GM21576 (cell line): ENCODE results near the gene RIMS1.
A peak's percentile ranks its signal among the peaks of the same experiment; 100 is the strongest.

ENCODE experiments used
- ATAC-seq: cut with Tn5 transposase; IDR thresholded peaks from one replicate; pipeline ENCODE4 v1.9.1; 2021; ENCODE audit warnings: mild to moderate bottlenecking, moderate library complexity; ENCODE audit not compliant: unreplicated experiment

The RIMS1 gene, protein sequence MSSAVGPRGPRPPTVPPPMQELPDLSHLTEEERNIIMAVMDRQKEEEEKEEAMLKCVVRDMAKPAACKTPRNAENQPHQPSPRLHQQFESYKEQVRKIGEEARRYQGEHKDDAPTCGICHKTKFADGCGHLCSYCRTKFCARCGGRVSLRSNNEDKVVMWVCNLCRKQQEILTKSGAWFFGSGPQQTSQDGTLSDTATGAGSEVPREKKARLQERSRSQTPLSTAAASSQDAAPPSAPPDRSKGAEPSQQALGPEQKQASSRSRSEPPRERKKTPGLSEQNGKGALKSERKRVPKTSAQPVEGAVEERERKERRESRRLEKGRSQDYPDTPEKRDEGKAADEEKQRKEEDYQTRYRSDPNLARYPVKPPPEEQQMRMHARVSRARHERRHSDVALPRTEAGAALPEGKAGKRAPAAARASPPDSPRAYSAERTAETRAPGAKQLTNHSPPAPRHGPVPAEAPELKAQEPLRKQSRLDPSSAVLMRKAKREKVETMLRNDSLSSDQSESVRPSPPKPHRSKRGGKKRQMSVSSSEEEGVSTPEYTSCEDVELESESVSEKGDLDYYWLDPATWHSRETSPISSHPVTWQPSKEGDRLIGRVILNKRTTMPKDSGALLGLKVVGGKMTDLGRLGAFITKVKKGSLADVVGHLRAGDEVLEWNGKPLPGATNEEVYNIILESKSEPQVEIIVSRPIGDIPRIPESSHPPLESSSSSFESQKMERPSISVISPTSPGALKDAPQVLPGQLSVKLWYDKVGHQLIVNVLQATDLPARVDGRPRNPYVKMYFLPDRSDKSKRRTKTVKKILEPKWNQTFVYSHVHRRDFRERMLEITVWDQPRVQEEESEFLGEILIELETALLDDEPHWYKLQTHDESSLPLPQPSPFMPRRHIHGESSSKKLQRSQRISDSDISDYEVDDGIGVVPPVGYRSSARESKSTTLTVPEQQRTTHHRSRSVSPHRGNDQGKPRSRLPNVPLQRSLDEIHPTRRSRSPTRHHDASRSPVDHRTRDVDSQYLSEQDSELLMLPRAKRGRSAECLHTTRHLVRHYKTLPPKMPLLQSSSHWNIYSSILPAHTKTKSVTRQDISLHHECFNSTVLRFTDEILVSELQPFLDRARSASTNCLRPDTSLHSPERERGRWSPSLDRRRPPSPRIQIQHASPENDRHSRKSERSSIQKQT (N-terminal part only)

DNA sequence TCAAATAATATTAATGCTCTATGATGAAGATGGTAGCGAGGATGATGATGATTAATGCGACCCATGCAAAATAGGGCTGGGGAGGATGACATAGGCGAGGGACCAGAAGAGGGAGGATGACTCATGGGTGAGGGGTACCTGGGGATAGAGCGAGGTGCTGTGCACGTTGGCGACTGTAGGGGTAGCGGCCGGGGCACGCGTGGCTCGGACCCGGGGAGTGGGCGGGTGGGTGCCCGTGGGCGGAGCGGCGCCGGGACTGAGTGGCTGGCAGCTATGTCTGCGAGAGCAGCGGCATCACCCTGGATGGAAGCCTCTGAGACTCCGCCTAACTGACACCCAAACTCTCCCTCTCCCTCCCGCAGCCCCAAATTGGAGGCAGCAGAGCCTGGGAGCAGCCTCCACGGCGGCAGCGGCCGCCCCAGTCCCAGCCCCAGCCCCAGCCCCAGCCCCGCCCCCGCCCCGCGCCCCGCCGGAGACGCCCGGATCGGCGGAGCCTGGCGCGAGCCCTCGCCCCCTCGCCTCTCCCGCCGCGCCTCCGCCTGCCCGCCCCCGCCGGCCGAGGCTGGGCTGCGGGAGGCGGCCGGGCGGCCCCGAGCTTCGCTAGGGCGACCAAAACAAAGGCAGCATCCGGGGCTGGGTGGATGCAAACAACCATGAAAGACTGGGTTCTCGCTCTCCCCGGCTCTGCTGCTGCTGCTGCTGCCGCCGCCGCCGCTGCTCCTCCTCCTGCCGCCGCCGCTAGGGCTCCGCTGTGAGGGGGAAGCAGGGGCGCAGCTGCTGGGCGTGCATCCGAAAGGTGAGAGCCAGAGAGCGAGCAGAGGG, at the start of gene RIMS1:
TSS of gene RIMS1 (plus strand) at position 367 of the 822 bp plus-strand sequence. CDS start 474 bp downstream, outside the sequence.
- peak; percentile 76 for ATAC-seq

DNA sequence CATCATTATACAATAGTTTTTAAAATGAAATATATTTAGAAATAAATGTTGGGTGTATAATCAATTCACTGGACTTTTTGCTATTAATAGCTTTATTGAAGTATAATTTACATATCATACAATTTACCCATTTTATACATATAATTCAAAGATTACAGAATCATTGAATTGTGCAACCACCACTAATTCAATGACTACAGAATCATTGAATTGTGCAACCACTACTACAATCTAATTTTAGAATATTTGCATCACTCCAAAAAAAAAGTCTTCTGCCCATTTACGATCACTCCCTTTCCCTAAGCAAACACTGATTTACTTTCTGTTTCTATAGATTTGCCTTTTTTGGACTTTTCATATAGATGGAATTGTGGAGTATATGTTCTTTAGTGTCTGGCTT, 35.1 kb upstream of the RIMS1 start:
- no peak for ATAC-seq

DNA sequence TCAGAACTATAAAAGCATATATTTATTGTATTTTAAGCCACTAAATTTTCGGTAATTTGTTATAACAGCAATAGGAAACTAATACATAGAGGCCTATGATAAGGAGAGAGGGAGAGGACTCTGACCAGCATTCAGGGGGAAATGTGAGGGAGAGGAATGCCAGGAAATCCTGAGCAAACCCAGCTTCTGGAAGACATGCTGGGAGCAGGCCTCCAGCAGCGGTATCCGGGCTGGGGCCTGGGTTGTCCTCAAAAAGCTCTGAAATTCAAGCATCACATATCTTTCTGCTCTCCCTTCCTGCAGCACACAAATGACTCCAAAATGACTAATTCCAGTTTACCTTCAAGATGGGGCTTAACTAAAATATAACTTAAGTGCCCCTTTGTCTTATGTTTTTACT, 33.4 kb upstream of the RIMS1 start:
- ATAC-seq, result no peak

DNA sequence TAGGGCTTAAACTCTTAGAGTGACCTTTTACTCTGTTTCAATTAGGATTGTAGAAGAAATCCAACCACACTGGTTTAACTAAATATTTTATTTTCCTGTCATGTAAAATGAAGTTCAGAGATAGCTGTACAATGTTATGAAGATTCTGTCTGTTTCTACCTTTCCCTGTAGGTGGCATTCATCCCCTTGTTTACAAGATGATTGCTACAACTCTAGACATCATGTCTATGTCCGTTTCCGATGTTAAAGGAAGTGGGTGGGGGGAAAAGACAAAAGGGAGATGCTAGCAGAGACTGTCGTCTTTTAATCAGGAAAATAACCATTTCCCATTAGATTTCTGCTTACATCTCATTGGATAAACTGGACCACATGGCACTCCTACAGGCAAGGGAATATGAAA, 30.9 kb upstream of the RIMS1 start:
- ATAC-seq, result no peak

DNA sequence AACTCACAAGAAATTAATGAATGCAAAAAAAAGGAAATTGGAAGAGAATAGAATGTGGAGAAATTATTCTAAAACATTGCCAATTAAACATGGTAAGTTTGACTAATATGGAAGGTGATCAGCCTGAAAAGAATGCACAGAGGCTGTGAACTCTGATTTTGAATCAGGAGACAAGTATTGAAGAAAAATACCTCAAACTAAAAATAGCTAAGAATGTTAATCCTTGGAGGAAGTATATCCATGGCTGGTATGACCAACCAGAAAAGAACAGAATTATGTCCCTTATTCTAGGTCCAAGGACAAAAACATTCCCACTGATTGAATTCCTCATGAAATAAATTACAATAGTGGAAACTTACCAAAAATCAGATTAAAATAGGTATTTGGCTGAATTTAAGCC, 7.3 kb upstream of the RIMS1 start:
- no peak for ATAC-seq

DNA sequence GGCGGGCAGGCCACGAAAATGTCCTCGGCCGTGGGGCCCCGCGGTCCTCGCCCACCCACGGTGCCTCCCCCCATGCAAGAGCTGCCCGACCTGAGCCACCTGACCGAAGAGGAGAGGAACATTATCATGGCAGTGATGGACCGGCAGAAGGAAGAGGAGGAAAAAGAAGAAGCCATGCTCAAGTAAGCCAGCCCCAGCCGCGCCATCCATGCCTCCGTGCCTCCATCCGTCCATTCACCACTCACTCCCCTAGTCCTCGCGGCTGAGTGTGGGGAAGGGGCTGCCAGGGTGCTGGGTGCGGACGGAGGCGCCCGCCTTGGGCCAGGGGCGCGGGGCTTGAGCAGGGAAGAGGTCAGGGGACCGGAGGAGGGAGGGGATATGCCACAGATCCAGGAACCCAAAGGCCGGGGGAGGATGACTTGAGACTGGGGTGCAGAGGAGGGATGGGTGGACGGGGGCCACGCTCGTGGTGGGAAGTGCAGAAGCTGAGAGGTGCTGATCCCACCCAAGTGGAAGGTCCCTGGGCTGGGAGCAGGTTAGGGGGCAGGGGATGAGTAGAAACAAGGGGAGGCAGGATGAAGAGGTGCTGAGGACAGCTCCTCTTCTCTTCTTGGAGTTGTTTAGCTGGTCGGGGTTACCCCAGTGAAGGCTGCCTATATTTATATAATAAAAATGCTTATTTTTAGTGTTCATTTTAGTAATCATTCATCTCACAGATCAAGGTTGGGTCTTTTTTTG, 825 bp downstream of the RIMS1 start:
- no peak for ATAC-seq

DNA sequence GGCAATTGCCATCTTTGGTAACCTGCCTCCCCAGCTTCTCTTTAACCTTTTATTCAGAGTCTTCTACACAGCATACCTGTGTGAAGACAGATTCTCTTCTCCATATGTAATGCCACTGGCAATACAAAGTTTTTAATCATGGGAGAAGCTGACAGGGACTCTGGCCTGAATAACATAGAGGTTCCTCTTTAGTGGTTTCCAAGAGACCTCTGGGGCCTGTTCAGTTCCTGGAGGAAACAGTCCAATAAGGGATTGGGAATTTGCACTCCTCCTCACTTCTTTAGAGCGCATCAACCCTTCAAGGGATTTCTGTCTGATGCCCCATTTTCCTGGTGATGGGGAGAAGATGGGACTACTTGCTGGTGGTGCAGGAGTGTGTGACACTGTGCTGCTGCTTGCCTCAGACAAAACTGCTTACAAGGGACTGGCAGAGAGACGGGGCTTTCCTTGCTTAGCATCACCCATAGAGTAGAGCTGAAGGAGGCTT, 1.4 kb downstream of the RIMS1 start:
- no peak for ATAC-seq

DNA sequence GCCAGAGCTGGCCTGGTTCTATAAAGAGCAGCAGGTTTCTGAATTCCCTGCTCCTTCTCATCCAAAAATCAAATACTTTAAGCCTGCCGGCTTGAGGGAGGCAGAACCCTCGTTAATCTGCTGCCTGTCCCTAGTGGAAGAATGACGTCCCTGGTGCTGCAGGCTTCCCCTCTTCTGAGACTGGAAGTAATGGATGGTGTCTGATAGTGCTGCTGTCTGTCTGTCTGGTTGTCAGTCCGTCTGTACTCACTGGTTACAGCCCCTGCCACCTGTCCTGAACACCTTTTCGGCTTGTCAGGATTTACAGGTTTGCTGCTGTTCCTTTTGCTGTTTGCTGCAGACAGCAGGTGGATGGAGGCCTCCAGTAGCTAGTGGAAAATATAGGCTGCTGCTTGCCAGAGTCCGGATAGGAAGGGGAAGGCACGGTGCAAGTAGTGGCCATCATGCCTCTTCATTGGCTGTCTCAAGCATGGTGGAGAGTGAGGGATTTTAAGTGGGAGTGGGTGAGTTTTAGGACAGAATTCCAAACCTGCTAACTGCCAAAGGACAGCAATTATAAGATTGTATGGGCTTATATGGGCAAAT, 2.5 kb downstream of the RIMS1 start:
- no peak for ATAC-seq

DNA sequence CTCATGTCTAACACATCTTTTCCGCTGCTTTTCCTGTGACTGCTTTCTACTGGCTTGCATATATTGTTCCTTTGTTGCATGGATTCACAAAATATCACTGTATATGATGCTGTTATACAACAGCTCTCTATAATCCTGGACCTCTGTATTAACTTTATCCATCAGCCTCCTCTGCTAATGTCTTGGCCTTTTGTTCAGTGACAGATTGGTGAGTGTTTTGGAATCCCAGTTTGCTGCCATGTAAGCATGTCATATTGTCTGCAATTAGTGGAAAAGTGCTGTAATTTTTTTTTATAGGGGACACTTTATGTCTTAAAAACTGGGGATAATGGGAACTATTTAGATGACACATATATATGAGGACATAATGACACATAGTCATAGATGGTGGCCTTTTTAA, 3.0 kb downstream of the RIMS1 start:
- ATAC-seq, result no peak

DNA sequence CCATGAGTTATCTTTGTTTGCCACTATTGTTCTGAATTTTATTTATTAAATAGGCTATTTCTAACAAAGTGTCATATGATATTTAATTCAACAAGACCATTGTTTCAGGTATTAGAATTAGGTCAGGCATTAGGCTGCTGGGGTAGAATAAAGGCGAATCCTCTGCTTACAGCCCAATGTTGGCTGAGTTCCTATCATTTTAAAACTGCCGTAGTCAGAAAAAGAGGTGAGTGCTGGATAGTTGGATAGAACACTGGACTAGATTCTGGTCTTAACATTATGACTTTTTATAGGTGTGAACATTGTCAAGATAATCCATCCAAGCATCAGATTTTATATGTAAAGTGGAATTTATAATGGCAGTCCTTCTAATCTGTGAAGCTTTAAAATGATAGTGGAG, 6.3 kb downstream of the RIMS1 start:
- ATAC-seq, result no peak

DNA sequence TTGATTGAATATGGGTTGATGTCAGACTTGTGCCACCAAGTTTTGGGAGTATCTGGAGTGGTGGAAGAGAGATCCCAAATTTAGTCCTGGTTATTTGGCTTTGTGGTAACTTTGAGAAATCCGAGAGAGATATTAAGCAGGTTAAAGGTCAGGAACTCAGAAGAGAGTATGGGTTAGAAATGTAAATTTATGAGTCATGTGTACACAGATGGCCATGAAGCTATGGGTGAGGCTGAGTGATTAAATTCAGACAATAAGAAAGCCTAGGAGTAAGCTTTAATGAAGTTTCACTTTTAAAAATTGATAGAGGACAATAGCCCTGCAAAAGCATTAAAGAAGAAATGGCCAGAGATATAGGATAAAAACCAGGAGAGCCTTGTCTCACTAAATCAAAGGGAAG, 14.3 kb downstream of the RIMS1 start:
- ATAC-seq, result no peak

DNA sequence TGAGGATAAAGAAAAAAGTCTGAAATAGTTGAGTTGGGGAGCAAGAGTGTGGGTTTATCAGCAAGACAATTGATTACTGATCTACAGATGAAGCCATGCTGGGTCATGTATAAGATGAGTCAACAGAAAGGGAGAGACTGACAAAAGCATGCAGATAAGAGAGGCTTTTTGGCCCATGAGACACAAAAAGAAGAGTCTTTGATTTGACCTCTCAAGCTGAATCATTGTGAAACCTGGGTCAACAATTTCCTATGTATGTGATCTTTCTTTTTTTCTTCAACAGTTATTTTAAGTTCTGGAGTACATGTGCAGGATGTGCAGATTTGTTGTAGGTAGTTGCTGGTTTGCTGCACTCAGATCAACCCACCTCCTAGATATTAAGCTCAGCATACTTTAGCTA, 15.9 kb downstream of the RIMS1 start:
- peak; percentile 78 for ATAC-seq

DNA sequence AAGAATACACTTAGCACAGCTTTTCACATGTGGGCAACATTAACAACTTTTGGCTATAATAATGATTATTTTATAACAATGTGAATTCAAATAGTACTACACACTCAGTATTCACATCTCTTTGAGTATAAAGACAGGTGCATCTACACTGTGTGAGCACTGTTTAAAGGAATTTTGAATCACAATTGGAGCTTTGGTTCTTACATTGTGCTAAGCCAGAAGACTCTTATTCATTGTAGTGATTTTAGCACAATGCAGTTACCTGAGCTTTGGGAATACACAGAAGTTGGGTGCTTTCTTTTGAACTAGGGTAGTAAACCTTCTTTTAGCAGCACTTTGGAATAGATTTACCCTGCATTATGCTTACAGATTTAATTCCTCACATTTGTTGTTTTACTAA, 20.5 kb downstream of the RIMS1 start:
- ATAC-seq, result no peak

DNA sequence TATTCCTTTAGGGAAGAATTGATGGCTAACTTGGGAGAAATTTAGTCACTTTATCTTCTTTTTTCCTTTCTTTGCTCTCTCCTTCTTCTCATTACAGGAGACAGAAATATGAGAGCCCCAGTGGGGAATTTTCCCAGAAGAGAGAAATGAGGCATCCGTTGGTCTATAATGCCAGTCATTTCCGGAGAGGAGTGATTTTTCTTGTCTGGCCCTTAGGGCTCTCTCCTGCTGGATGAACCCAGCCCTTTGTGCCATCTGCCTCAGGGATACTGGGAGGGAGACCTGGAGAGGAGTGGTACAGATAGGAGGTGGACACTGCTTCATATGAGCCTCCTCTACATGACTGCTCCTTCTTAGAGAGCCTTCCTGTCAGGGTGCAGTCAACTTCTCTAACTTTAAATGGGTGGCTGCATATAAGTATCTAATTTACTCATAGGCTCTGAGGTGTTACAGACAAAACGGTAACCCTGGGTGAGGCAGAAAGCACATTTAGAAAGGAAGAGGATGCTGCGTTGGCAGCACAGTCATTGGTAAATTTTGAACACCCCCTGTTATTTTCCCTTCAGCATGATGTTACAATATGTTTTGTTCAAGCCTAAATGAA, 21.9 kb downstream of the RIMS1 start:
- ATAC-seq, result peak; percentile 68

DNA sequence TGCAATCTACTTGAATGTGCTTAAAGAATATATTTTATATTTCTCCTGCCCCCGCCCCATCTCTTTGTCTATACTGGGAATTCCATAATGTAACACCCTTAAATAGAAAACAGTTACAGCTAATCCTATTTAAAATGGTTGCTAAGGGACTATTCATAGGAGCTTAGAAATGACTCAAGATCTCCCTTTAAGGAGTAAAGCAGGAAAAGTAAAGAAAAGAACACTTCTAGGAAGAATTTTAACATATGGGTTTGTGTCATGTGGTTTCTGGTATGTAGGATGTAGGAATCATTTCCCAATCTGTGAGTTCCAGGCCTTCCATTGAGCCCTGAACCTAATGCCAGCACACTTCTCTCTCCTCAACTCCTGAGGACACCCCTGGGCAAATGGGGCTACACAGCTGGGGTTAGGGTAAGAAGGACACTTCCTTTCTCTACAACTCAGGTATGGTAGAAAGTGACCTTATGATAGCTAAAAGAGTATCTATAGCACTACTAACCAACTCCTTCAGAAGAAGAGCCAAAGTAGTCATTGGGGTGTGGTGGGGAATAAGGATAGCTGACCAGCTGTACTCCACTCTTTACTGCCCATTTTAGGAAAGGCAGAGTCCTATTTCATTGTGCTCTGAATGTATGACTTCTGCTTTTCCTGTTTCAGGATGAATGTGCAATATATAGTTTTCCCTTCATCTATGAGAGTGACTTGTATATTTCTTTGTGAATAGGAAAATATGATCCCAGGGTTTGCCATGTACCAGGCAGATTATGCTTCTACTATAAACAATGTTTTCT, 27.3 kb downstream of the RIMS1 start:
- ATAC-seq, result no peak

DNA sequence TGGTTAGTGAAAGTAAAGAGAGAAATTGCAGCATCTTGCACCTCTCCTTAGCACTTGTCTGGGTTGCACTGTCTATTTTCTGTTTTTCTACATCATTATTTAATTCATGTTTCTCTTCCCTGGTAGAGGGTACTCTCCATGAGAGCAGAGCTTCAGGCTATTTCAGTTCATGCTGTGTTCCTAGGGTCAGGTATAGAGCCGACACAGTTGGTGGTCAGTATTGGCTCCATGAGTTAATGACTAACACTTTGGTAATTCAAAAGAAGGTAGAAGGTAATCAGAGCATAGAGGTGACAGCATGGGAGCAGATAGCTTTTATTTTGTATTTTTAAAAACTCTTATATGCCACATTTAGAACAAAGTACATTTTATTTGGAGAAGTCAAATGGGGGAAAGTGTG, 42.7 kb downstream of the RIMS1 start:
- ATAC-seq, result no peak

DNA sequence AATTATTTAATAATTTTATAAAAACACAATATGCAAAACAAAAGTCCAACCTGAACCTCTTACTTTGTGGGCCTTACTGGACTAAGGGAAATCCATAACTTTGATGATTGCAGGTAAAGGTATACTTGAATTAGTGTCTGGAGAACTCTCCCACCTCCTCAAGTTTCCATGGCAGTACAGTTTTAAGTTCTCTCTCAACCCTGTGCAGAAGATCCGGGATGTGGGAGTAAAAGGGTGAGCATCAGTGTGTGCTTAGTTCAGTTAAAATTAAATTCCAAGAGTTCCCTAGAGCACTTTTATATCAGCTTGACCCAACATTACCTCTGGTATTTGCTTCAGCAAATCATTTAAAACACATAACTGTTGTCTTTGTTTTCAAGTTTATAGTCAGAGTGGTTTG, 47.5 kb downstream of the RIMS1 start:
- ATAC-seq, result no peak

DNA sequence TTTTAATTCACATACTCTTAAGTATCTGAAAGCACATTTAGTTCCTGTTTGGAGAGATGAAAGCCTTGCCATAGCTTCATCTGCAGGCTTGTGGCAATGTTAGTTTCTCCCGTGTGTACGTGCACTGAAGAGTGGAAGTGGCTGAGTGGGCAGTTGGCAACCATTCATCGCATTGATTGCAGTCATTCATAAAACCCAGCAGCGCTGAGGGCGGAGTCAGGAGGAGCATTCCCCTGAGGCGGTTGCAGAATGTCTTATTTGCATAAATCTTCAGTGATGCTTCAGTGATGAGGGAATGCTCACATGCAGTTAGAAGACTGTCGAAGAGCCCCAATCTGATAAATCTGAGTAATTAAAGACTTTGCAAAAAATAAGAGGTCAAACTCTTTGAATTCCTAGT, 79.1 kb downstream of the RIMS1 start:
- ATAC-seq, result no peak
